Measurements from ENCODE around the gene SFT2D1.

- TF ChIP-seq CTCF (IDR thresholded peaks at IDR 0.05) (no peak), EP300 (IDR thresholded peaks at IDR 0.05) (no peak)
Observed at GRCh38 chr6:166336847-166337246, 5.5 kb downstream of the SFT2D1 start.
